ENCODE results near the gene CPB1.
A peak's percentile ranks its signal among the peaks of the same experiment; 100 is the strongest.

The CPB1 gene

DNA sequence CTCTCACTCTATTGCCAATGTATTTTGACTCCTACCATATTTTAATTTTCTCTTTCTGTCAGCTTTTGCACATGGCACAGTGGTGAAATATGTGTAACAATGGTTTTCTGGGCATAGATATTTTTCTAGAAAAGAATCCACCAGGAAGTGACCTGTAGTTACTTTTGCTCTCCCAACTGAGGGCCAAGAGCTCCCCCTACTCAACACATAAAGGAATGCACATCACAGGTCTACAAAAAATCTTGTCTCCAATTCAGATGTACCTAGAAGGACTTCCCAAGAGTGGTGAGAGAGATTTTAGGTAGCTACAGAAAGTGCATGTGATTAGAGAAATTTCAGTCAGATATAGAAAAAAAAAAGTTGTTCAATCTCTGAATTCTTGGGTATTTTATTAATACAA, 53.1 kb downstream of the CPB1 start:
- no peak overlapping the region for H3K4me3 ChIP-seq (replicated peaks; ENCODE audit: low read depth, low read length)
- TF ChIP-seq, protein P1, sequence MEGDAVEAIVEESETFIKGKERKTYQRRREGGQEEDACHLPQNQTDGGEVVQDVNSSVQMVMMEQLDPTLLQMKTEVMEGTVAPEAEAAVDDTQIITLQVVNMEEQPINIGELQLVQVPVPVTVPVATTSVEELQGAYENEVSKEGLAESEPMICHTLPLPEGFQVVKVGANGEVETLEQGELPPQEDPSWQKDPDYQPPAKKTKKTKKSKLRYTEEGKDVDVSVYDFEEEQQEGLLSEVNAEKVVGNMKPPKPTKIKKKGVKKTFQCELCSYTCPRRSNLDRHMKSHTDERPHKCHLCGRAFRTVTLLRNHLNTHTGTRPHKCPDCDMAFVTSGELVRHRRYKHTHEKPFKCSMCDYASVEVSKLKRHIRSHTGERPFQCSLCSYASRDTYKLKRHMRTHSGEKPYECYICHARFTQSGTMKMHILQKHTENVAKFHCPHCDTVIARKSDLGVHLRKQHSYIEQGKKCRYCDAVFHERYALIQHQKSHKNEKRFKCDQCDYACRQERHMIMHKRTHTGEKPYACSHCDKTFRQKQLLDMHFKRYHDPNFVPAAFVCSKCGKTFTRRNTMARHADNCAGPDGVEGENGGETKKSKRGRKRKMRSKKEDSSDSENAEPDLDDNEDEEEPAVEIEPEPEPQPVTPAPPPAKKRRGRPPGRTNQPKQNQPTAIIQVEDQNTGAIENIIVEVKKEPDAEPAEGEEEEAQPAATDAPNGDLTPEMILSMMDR (IDR thresholded peaks at IDR 0.05; ENCODE audit: low read length, missing control alignments): no peak
- no peak for DNase-seq (ENCODE audit: low read depth)

GRCh38 chr3:148881286-148881685, 53.7 kb downstream of the CPB1 start:
- no peak overlapping the region for H3K4me3 ChIP-seq (replicated peaks; ENCODE audit: low read depth, low read length)
- DNase-seq (ENCODE audit: low read depth): peak; percentile 16
- TF ChIP-seq, protein P1 (IDR thresholded peaks at IDR 0.05; ENCODE audit: low read length, missing control alignments): no peak

GRCh38 chr3:148882288-148882687, 54.7 kb downstream of the CPB1 start:
- TF ChIP-seq, protein P1 (IDR thresholded peaks at IDR 0.05; ENCODE audit: low read length, missing control alignments): no peak
- DNase-seq (ENCODE audit: low read depth): peak; percentile 55
- H3K4me3 ChIP-seq (replicated peaks; ENCODE audit: low read depth, low read length): no peak overlapping the region

- H3K4me3 ChIP-seq (replicated peaks; ENCODE audit: low read depth, low read length): no peak overlapping the region
- DNase-seq (ENCODE audit: low read depth): no peak
- TF ChIP-seq, protein P1 (IDR thresholded peaks at IDR 0.05; ENCODE audit: low read length, missing control alignments): no peak
These were observed 55.6 kb downstream of the CPB1 start for GRCh38 chr3:148883163-148883562.

- peak; percentile 24 for DNase-seq (ENCODE audit: low read depth)
- TF ChIP-seq, protein P1 (IDR thresholded peaks at IDR 0.05; ENCODE audit: low read length, missing control alignments): no peak
- no peak overlapping the region for H3K4me3 ChIP-seq (replicated peaks; ENCODE audit: low read depth, low read length)
These were observed 56.6 kb downstream of the CPB1 start for GRCh38 chr3:148884261-148884660.

DNA sequence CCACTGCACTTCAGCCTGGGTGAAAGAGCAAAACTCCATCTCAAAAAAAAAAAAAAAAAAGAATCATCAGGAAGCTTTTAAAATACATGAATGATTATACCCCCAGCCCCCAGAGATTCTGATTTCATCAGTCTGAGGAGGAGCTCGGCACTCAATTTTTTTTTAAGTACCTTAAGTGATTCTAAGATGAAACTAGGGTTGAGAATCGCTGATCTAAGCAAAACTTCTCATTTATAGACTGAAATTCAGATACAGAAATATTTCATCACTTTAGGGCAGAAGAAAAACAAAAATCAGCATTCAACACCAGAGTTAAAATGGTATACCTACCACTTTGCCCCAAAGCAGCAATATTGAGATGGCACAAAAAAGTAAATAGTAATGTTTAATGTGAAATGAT, 62.2 kb downstream of the CPB1 start:
- TF ChIP-seq, protein P1 (IDR thresholded peaks at IDR 0.05; ENCODE audit: low read length, missing control alignments): no peak
- DNase-seq (ENCODE audit: low read depth): no peak

DNA sequence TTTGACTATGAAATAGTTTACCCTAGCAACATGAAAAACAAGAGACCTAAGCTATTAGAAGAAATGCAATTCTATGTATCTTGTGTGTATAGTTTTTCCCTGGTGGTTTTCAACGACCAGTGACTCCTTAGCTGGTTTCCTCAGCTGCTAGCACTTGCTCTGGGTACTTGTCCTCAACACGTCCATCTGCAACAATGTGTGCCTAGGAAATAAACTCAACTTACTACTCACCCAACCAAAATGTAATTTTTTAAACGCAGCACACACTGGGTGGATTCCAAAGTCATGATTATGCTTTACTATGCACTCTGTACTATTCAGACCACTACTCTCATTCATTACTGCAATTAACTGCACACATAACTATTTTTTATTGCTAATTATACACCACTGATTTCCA, 68.5 kb downstream of the CPB1 start:
- no peak overlapping the region for H3K4me3 ChIP-seq (replicated peaks; ENCODE audit: low read depth, low read length)
- no peak for DNase-seq (ENCODE audit: low read depth)
- TF ChIP-seq, protein P1 (IDR thresholded peaks at IDR 0.05; ENCODE audit: low read length, missing control alignments): no peak

More for the DNA sequence above, 62.2 kb downstream of the CPB1 start:
- no peak overlapping the region for H3K4me3 ChIP-seq (replicated peaks; ENCODE audit: low read depth, low read length)
